ENCODE data around the gene PAX2.
A peak's percentile ranks its signal among the peaks of the same experiment; 100 is the strongest.

The PAX2 gene

DNA sequence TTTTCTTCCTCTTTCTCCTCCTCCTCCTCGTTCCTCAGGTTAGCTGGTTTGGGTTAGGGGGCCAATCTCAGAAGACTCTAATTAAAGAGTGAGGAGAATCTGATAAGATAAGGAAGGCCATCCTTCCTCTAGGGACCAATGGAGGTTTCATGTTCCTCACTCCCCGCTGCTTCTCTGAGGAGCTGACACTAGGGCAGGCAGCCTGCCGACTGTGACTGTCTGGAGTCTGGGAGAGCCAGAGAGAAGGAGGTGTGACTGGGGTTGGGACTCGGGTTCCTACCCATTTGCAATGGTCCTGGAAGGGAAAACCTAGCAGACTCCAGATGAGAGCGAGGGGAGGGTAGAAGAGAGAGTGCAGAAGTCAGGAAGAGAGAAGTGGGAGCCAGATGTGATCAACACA, 15.3 kb downstream of the PAX2 start:
- DNase-seq = no peak

DNA sequence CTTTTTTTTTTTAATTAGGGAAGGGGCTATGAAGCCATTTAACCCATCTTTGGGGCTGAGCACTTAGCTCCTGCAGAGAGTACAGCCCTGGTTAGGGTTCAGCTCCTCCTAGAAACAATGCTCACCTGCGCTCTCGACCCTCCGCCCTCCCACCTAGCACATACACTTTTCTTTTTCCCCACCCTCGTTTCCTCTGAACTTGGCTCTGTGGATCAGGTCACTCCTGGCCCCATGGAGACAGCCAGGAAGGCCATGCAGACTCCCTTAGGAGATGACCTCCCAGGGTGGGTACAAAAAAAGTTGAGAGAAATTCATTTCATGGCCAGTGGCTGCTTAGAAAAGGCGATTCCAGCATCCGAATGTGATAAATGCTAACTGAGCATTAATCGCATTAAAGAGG, 15.8 kb downstream of the PAX2 start:
- no peak for DNase-seq

DNA sequence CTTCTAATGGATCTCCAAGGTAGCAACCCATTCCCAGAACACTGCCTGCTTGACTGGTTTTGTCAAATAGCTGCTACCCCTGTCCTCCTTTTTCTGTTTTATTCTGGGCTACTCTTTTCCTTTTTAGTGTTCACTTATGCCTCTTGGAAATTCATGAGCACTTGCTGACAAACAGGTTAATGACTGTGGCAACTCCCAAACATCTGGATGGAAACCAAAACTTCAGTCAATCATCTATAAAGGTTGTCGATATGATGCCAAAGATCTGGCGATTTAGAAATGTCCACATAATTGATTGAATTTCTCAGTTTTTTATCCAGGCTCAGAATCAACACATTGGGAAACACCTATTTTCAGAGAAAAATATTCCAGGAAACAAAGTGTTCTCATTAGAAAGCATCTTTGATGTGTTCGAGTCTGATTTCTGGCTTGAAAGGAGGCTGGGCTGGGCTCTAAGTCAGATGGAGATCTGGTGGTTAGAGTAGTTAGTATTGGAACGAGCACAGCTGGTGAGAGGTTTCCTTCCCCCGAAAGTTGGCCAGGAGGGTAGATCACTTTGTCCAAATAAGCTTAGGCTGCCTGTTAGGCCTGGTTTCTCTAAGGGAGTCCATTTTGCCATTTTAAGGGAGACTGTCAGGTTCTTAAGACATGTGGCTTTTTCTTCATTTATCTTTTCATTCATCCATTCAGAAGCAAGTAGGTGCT, 17.8 kb downstream of the PAX2 start:
- DNase-seq = no peak

DNA sequence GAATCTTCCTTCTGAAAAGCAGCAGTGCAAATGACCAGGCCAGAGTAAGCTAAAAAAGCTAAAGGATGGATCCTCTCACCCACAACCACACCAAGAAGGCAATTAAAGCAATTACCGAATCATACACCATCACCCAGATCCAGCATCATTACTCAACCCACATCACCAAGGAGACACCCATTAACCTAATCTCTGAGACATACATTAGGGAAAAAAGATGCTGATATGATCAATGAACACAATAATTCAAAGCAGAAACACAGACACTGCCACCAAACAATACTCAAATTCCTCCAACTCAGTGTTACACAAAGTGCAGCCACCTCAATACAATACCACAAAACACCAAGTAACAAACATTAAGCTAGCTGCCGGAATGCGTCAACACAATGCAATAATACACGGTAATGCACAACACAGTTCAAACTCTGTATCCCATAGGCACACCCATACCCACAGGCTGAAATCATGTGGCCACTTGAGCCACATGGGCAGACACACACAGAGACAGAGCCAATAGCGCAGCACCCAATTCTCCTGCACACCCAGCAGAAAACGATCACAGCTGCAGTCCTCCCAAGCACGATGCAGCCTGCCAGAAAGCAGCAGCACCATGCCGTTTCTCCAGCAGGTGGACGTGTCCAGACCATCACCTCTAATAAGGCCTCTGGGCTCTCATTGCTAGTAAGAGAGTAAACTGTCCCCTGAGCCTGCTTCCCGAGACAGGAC, 21.5 kb downstream of the PAX2 start:
- DNase-seq = no peak

DNA sequence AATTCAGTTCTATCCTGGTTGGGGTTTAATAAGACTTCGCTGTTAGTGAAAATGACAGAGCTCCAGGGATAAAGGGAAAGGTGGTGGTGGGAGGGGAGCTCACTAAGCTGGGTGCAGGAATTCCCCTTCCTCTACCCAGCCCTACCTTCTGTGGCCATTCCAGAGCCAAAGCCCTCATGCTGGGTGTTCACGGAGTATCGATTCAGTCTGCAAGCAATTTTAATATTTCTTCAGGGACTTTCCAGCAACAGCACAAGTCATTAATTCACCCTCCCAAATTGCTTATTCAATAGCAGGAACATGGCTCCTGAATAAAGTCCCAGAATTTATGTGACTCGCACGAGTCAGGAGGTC, 22.0 kb downstream of the PAX2 start:
- no peak for DNase-seq

DNA sequence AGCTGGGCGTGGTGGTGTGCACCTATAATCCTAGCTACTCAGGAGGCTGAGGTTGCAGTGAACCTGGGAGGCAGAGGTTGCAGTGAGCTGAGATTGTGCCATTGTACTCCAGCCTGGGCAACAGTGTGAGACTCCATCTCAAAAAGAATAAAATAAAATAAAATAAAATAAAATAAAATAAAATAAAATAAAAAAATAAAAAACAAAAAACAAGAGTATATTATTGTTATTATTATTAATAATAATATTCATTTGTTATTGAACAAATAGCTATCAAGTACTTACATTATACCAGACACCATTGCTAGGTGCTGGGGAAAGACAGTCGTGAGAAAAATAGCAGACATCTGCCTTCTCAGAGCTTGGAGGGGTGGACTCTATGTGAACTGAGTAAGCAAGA, 24.1 kb downstream of the PAX2 start:
- DNase-seq = no peak

DNA sequence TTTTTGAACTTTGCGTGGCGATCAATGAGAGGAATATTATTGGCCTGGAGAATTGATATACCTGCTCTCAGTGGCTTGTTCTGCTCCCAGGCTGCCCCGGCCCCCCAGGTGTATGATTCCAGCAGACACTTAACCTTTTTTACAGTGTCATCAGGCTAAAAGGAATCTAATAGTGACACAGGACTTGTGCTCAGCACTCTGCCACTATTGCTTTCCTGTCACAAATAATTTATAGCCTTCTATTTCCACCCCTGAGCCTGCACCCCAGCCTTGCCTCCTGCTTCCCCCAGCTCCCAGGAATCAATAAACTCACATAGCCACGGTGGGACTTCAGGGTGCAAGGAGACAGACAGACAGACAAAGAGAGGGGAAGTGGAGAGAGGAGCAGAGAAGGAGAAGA, 28.3 kb downstream of the PAX2 start:
- no peak for DNase-seq

DNA sequence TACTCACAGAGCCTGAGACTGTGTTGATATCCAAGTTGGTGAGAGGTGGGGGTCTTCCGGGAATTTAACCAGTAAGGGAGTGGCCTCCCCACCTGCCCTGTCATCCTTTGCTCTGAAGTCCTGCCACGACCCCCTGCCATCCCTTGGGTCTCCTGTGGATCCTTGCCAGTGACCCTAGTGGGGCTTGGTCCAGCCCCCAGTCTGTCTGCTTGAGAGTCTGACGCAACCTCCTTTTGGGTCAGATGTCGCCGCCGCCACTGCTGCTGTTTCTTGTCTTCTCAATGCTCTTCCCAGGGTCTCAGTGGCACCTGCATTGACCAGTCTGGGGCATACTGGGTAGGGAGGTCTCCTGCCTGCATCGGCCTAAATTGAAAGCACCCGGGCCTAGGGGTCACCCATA, 28.8 kb downstream of the PAX2 start:
- DNase-seq = no peak

DNA sequence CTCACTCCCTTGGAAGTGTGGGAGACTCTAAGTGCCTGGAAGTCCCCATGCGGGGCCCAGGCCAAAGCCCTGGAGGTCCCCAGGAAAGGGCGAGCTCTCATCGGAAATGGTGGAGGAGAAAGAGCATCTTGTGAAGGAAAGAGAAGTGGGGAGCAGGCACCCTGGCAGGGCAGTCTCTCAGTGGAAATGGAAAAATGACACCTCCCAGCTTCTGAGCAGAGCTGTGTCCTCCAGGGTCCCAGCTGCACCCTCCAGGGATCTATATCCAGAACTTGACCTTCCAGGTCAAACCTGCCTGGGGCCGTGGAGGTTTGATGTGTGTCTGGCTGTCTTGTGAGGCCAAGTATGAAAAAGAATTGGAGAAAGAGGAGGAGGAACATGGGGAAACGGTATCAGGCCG, 29.5 kb downstream of the PAX2 start:
- no peak for DNase-seq

DNA sequence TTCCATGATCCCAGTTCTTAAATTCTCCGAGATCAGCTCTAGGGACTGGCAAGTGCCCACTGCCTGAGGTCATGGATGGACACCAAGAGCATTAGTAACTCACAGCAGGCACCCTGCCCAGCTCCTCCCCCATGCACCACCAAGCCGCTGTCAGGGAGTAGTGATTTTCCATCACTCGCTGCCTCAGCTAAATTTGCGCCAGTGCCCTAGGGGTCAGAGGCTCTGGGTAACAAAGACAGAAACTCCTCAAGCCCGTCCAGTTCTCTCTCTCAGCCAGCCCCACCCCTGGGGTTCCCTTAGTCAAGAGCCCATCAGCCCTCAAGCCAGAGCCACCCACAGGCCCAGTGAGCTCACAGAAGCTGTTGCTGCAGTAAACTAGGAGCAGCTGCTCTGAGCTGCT, 30.0 kb downstream of the PAX2 start:
- peak; percentile 49 for DNase-seq

DNA sequence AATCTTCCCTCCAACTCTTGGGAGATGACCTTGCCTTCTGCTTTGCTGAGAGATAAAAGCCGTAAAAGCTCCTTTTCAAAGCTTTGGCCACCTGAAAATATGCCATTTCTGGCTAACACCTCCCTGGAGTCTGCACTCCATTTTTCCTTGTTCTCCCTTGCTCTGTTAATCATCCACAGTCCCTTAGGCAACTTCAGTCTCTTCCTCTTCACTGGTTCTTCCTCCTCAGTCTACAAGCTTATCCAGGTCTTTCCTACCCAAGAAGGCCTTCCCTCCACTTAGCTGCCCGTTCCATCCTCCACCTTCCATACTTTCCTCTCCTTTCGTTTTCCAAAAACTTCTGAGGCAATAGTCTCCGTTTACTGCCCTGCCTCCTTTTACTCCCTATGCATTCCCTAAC, 30.5 kb downstream of the PAX2 start:
- DNase-seq = no peak

DNA sequence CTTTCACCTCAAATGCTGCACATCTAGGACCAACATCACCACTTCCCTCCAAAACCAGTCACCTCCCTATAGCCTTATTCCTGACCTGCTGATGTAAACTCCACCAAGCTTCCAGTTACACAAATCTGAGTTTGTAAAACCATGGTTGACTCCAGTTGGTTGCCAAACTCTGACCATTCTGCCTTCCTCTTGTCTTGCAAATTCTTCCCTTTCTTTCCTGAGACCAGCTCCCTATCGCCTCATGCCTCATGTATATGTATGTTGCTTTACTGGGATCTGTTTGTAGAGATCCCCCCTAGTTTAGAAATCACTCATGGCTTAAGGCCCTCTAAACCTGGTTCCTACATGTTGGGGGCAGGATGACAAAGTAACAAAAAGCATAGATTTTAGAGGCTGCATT, 31.3 kb downstream of the PAX2 start:
- no peak for DNase-seq

DNA sequence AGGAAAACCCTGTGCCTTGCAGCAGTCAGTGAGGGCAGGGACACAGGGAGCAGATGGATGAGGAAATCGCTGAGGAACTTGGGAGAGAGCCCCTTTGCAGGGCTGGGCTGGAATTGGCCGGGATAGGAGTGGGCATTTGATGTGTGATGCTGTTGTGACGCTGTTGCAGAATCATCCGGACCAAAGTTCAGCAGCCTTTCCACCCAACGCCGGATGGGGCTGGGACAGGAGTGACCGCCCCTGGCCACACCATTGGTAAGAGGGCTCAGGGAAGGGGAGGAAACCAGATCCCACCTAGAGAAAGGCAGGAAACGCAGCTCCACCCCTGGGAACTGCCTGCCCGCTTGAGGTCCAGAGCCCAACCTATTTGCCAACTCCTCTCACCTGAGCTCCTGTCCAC, 33.9 kb downstream of the PAX2 start:
- DNase-seq = no peak

DNA sequence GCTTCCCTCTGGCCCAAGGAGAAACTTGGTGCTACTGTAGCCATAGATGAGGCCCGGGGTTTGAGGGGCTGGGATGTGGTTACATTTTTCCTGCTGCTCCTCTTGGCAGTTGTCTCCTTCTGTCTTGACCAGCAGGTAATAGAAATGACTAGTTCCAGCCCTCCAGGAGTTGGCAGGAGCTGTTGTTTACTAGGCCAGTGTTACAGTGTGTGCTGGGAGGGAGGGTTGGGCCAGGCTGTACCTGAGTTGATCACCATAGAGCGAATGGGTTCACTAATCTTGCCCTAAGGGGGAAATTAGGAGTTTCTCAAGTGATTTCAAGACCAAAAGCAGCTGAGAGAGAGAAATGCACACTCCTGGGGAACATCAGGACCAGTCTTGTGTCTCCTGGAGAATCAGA, 34.9 kb downstream of the PAX2 start:
- DNase-seq = no peak

DNA sequence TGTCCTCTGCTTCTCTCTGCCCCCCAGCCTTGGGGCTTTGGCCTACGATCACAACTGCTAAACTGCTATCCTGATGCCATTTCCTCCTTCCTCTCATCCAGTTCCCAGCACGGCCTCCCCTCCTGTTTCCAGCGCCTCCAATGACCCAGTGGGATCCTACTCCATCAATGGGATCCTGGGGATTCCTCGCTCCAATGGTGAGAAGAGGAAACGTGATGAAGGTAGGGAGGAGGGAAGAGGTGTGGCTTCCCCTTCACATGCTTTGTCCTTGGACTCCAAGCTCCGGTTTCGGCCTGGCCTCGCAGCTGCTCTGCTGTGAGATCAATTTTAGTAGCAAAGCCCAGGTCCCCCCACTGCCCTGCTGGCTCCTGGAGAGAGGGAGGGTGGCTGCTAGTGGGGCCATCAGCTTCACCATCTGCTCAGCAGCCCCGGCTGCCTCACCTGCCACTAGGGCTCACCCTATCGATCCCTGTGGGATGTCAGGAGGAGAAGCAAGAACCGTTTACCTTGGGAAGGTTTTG, 35.8 kb downstream of the PAX2 start:
- DNase-seq = no peak

DNA sequence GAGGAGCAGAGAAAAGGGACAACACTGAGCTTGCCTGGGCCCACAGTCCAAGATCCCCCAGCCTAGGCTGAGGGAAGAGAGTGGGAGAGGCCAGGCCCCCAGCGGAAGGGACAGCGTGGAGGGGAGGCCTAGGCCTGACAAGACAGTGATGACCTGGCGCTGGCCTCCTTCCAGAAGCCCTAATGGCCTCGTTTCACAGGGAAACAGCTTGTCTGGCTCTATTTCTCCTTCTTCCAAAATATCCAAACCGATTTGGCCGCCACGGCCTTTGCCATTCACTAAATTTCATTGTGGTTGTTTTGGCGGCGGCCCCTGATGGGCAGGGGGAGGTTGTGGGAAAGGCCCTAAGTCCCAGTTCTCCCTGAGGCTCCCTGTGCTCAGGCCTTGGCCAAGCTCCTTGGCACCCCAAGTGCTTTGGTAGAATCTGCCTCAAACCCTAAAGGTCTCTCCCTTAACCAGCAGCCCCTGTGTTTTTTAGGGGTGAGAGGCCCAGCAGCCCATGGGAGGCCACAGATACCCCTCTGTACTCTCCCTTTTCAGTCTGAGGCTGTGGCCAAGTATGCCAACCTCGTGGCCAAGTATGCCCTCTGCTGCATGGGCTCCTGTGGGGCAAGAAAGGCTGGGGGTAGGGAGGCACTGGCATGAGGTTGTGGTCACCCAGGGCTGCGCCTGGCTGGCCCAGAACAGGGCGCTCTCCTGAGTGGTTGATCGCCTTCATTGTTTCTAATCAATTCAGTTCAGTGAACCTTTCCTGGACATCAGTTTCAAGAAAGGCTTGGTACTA, 37.3 kb downstream of the PAX2 start:
- DNase-seq = no peak

DNA sequence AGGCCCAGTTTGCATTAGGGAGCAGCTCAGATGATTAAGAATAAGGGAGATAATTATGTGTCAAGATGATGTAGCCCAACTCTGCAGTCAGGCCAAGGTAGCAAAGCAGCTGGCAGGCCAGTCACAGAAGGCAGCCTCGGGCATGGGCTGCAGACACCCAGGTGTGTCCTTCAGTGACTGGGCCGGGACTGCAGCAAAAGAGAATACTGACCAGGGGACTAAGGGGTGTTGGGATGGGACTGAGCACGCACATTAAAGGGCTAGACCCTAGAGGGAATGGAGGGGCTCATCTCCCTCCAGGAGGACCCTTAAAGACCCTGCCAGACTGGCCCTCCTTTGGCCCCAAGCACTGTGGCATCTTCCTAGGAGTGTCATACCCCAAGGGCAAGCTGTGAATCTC, 38.7 kb downstream of the PAX2 start:
- DNase-seq = no peak

DNA sequence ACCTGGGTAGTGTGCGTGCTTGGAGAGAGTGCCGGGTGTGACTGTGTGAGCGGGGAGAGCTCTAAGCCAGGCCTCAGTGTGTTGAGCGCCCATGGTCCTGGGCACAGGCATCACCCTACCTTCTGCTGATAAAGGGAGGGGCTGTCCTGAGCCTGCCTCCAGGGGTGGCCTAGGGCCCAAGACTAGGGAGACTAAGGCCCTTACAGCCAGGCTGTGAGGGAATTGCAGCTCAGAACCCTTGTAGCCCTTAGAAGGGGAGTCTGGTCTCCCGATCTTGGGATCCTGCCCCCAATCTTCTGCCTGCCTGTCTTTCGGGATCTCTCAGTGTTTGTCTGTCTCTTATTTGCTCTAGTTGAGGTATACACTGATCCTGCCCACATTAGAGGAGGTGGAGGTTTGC, 41.2 kb downstream of the PAX2 start:
- no peak for DNase-seq

DNA sequence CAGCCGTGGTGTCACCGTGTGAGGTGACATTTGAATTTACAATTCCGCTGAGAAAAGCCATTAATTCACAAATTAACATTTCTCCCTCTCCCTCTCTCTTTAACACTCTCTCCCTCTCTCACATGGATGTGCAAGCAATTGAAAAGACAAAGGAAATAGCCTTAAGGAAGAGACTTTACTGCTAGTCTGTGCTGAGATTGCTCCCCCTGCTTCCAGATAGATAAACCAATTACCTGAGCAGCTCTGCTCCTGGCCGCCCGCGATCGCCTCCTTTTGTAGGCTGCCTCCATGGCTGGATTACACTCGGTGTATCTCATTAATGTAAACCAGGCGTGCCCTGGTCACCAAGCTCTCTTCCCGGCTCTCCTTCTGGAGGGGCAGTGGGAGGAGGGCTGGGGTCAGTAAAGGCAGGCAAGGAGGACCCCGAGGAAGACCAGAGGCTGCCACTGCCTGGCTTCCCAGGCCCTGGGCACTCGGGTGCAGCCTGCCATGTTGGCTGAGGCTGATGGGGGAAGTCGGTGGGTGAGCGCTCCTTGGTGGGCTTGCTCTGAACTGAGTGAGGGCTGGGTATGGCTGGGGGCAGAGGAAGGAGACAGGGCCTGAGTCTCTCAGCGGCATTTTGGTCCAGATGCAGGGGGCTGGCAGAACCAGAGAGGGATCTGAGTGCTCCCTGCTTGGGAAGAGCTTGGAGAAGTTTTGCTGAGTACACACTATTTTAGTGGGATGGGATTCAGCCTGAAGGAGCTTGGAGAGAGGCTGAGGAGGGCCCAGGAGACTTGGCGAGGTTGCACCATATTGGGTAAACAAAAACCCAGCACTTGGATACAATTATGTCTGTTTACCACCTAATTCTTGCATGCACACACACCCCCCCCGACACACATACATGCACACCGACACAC, 42.9 kb downstream of the PAX2 start:
- DNase-seq = no peak

DNA sequence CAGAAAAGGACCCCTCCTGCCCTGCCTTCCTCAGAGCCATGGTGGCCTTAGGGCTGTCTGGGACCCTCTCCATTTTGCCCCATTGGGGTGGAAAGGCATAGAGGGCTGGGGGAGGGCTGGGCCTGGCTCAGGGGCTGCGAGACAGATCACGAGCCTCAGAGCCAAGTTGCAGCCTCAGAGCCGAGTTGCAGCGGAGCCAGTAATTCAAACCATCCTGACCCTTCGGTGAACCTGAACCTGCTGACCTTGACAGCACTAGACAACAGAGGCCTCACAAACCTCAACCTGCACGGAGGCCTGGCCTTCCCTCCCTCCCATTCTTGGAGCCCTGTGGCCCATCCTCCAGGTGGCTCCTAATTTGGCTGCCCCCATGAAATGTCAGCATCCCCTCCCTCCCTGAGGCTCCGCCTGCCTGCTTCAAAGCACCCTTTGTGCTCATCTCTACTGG, 45.4 kb downstream of the PAX2 start:
- DNase-seq = no peak

DNA sequence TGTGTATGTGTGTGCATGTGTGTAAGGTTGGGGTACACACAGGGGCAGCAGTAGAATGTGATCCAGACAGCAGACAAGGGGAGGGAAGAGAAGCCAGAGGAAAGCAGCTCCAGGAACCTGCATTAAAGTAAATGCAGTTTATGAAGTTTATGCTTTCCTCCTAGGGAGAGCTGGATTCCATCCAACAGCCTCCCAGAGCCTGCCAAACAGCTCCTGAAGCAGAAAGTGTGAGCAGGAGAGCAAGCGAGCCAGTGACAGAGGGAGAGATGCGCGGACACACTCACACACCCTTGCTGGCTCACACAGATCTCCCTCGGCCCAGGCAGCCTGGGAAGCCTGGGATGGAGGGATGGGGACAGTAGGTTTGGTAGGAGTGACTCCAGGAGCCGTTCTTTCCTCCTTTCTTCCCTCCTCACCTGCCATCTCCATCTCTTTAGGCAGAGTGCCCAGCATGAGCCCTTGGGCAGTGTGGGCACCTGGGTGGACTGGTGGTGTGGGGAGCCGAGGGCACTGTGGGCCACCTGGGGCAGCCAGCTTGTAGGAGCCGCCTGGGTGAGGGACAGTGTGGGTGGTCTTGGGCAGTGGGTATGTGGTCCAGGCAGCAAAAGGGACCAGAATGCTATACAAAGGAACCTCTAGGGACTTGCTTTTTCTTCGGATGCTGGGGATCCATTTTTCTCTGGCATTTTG, 46.1 kb downstream of the PAX2 start:
- DNase-seq = no peak

DNA sequence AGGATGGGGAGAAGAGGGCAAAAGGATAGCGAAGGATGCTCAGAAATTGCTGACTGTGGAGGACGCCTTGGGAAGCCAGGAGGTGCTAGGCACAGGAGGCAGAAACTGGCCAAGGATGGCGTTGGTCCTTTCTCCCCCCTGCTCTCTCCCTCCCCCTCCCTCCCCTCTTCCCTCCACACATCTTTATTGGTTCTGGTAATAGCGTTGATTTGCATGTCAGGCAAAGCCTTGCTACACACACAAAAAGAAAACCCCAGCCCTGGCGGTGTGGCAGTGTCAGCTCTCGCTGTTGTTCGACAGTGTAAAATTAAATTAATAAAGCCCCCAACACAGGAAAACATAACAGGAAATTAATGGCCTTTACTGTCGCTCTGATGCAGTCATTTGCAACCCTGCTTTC, 47.2 kb downstream of the PAX2 start:
- DNase-seq = no peak
